SK-N-MC (cell line): Measurements from ENCODE around the gene CALCOCO1.

ENCODE experiments used
- EZH2 ChIP-seq: fragments of 200-600 bp; sonication (generic); IDR thresholded peaks from one replicate; pipeline ENCODE4 v1.6.1; 2017; ENCODE audit warnings: antibody characterized with exemption
- FOXP2 ChIP-seq: optimal IDR thresholded peaks from 2 replicates; pipeline ENCODE3; 2011; ENCODE audit warnings: mild to moderate bottlenecking, moderate library complexity; ENCODE audit not compliant: insufficient read depth; ENCODE audit errors: extremely low read length, control extremely low read depth
- POLR2AphosphoS5 ChIP-seq: IDR thresholded peaks from 2 replicates; pipeline ENCODE4 v1.6.1; 2012; ENCODE audit warnings: mild to moderate bottlenecking, low read depth, low read length, borderline replicate concordance

DNA sequence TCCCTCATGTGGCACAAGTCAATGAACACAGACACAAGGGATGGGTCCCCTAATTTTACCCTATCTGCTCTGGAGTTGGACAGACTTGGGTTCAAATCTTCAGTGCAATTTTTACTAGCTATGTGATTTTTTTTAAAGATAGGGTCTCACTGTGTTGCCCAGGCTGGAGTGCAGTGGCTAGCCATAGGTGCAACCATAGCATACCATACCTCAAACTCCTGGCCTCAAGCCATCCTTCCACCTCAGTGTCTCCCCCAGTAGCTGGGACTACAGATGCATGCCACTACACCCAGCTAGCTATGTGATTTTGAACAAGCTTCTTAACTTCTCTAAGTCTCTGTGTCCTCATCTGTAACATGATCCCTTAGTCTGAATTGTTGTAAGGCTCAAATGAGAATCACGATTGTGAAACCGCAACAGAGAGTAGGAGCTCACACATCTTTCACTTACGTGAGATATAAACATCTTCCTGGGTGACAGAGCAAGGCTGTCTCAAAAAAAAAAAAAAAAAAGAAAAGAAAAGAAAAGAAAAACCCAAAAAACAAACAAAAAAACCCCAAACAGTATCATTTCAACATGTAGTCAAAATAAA, 4.7 kb downstream of the CALCOCO1 start:
- TF ChIP-seq POLR2AphosphoS5 (no peak), EZH2 (no peak), FOXP2 (no peak)
